ENCODE results near the gene TMEM106C.

GRCh38 chr12:47927346-47927745 lies 36.0 kb upstream of the TMEM106C start:
- no peak for TF ChIP-seq EZH2 (IDR thresholded peaks at IDR 0.05; ENCODE audit: insufficient read depth, poor library complexity, severe bottlenecking)
- TF ChIP-seq EZH2phosphoT487 (IDR thresholded peaks at IDR 0.05; ENCODE audit: insufficient read depth, low read depth) = no peak

Measured in GM23248 (cell line).